Smooth muscle cell (in vitro differentiated cells): ENCODE data around the gene SLC4A2. TPM values are rescaled to one million over a fixed set of nuclear protein-coding genes. Genes with fewer than 3 reads are reported as not detected.

Experiments
- DNase-seq: peaks from one replicate; lab custom pipeline; 2025; ENCODE audit not compliant: unreplicated experiment; lab: John Stamatoyannopoulos, UW
- H2AFZ ChIP-seq: fragments of 200-600 bp; sonication (generic); 2 replicates; pipeline ENCODE4 v1.6.0; 2016; ENCODE audit warnings: antibody characterized with exemption, low read depth, mild to moderate bottlenecking
- H3F3A ChIP-seq: fragments of 200-600 bp; sonication (generic); 2 replicates; pipeline ENCODE4 v1.6.0; 2017; ENCODE audit warnings: antibody characterized with exemption, low read depth
- H3K27ac ChIP-seq: fragments of 200-600 bp; sonication (generic); 2 replicates; pipeline ENCODE4 v1.5.1; 2016; ENCODE audit warnings: low read depth, mild to moderate bottlenecking
- H3K27me3 ChIP-seq: fragments of 200-600 bp; sonication (generic); 2 replicates; pipeline ENCODE4 v1.6.1; 2016; ENCODE audit warnings: low read depth, mild to moderate bottlenecking
- H3K36me3 ChIP-seq: fragments of 200-600 bp; sonication (generic); 2 replicates; pipeline ENCODE4 v1.5.1; 2016; ENCODE audit warnings: low read depth
- H3K4me1 ChIP-seq: fragments of 200-600 bp; sonication (generic); 2 replicates; pipeline ENCODE4 v1.5.1; 2016; ENCODE audit warnings: low read depth
- H3K4me2 ChIP-seq: fragments of 200-600 bp; sonication (generic); 2 replicates; pipeline ENCODE4 v1.6.0; 2016; ENCODE audit warnings: mild to moderate bottlenecking
- H3K4me3 ChIP-seq: fragments of 200-600 bp; sonication (generic); 2 replicates; pipeline ENCODE4 v1.5.1; 2016; ENCODE audit warnings: mild to moderate bottlenecking
- H3K79me2 ChIP-seq: fragments of 200-600 bp; sonication (generic); 2 replicates; pipeline ENCODE4 v1.6.0; 2016; ENCODE audit warnings: low read depth, mild to moderate bottlenecking
- H3K9ac ChIP-seq: fragments of 200-600 bp; sonication (generic); 2 replicates; pipeline ENCODE4 v1.6.0; 2016; ENCODE audit warnings: low read depth
- H3K9me3 ChIP-seq: fragments of 200-600 bp; sonication (generic); replicated peaks from 2 replicates; pipeline ENCODE4 v1.5.1; 2016; ENCODE audit warnings: low read depth
- H4K20me1 ChIP-seq: fragments of 200-600 bp; sonication (generic); 2 replicates; pipeline ENCODE4 v1.6.0; 2016; ENCODE audit warnings: low read depth
- CTCF ChIP-seq: fragments of 200-600 bp; sonication (generic); IDR thresholded peaks from 2 replicates; pipeline ENCODE4 v1.5.1; 2017; ENCODE audit warnings: borderline replicate concordance, mild to moderate bottlenecking, antibody characterized with exemption; ENCODE audit not compliant: insufficient read depth, poor library complexity, severe bottlenecking
- WGBS: methylation state at CpG from one replicate; pipeline ENCODE4 v1.1.7; 2016; ENCODE audit warnings: low lambda C conversion rate; 5-methylcytosine and 5-hydroxymethylcytosine counted together
- polyA plus RNA-seq: library from polyadenylated mRNA; unstranded; fragments of >200 nt; fragmentation: Nextera tagmentation; extraction: Ambion mirVana; gene quantifications from 2 replicates; pipeline ENCODE4 v1.2.1, GENCODE V29; 2016
- total RNA-seq: library from RNA; depleted of rRNA; stranded (reverse); fragments of >200 nt; gene quantifications from 2 replicates; pipeline ENCODE4 v1.2.3, GENCODE V29; 2014

SLC4A2 gene
- total and polyA plus RNA-seq, 2 experiments from 2014 or later = 89.3 to 96.4 TPM

- H4K20me1 ChIP-seq = peaks cover 98% of the 10 kb centered on the region
- no peak for TF ChIP-seq CTCF
- H3K4me2 ChIP-seq = no peak overlapping the region
- H3K4me1 ChIP-seq = no peaks in the 10 kb centered on the region
- H3K9ac ChIP-seq = no peak overlapping the region
- no peak overlapping the region for H2AFZ ChIP-seq
- H3F3A ChIP-seq = no peaks in the 10 kb centered on the region
- H3K36me3 ChIP-seq = no peaks in the 10 kb centered on the region
- peak overlapping the region; percentile 55 for H3K27ac ChIP-seq
- peaks cover 98% of the 10 kb centered on the region for H3K79me2 ChIP-seq
- no peak overlapping the region for H3K4me3 ChIP-seq
- 66% methylated on average over 17 of the region's 17 CpGs for WGBS
- DNase-seq = no peak
- H3K9me3 ChIP-seq = no peaks in the 10 kb centered on the region
- no peaks in the 10 kb centered on the region for H3K27me3 ChIP-seq
These were observed 36.6 kb downstream of the SLC4A2 start for GRCh38 chr7:151095828-151096475.

- Histone ChIP-seq H3F3A (no peaks in the 10 kb centered on the region), H2AFZ (no peak overlapping the region), H3K27me3 (no peaks in the 10 kb centered on the region), H3K4me1 (no peaks in the 10 kb centered on the region), H3K9me3 (no peaks in the 10 kb centered on the region), H3K4me3 (no peak overlapping the region), H3K36me3 (no peaks in the 10 kb centered on the region), H3K9ac (no peak overlapping the region), H3K79me2 (peaks cover 88% of the 10 kb centered on the region), H3K4me2 (no peak overlapping the region), H3K27ac (no peak overlapping the region), H4K20me1 (peaks cover 98% of the 10 kb centered on the region)
- TF ChIP-seq CTCF = no peak
- DNase-seq = no peak
- WGBS = 92% methylated on average over 20 of the region's 20 CpGs
These were observed 40.3 kb downstream of the SLC4A2 start for GRCh38 chr7:151099486-151100211.

- H3K4me1 ChIP-seq = no peaks in the 10 kb centered on the region
- H3K9me3 ChIP-seq = no peaks in the 10 kb centered on the region
- no peaks in the 10 kb centered on the region for H3K27me3 ChIP-seq
- no peaks in the 10 kb centered on the region for H3K36me3 ChIP-seq
- 93% methylated on average over 10 of the region's 10 CpGs for WGBS
- no peak for DNase-seq
- no peaks in the 10 kb centered on the region for H3F3A ChIP-seq
- peaks cover 94% of the 10 kb centered on the region for H4K20me1 ChIP-seq
- H3K9ac ChIP-seq = no peak overlapping the region
- no peak for TF ChIP-seq CTCF
- H3K4me2 ChIP-seq = no peak overlapping the region
- H3K79me2 ChIP-seq = peaks cover 77% of the 10 kb centered on the region
- H3K27ac ChIP-seq = no peak overlapping the region
- H3K4me3 ChIP-seq = no peak overlapping the region
- H2AFZ ChIP-seq = no peak overlapping the region
These were observed 41.5 kb downstream of the SLC4A2 start for GRCh38 chr7:151100921-151101320.
